Stimulated activated CD8-positive, alpha-beta memory T cell treated with anti-CD3 and anti-CD28 coated beads, Interleukin-4, amount 100 ng/mL, for 1 hour (primary cell): ENCODE results near the gene CERT1.

Experiments
- DNase-seq, 2 donors: peaks; one replicate each; pipeline ENCODE4 v3.0.0-alpha.2; 2020; ENCODE audit warnings: low read depth in 2 of 2, low spot score in 1 of 2

CERT1 gene

GRCh38 chr5:75475364-75475763 lies 36.1 kb downstream of the CERT1 start:
- DNase-seq: no peak

GRCh38 chr5:75473463-75473862 lies 38.0 kb downstream of the CERT1 start:
- DNase-seq: no peak

- no peak for DNase-seq
These were observed 38.5 kb downstream of the CERT1 start for GRCh38 chr5:75472973-75473372.

GRCh38 chr5:75471193-75471592 lies 40.2 kb downstream of the CERT1 start:
- no peak for DNase-seq

GRCh38 chr5:75469017-75469416 lies 42.4 kb downstream of the CERT1 start:
- DNase-seq: no peak

- DNase-seq: no peak
These were observed 42.8 kb downstream of the CERT1 start for GRCh38 chr5:75468593-75468992.

GRCh38 chr5:75466006-75466716 lies 45.3 kb downstream of the CERT1 start:
- no peak for DNase-seq

GRCh38 chr5:75465480-75465879 lies 45.9 kb downstream of the CERT1 start:
- no peak for DNase-seq

GRCh38 chr5:75463726-75464125 lies 47.7 kb downstream of the CERT1 start:
- no peak for DNase-seq

- DNase-seq: no peak
These were observed 49.8 kb downstream of the CERT1 start for GRCh38 chr5:75461679-75462078.

GRCh38 chr5:75460942-75461610 lies 50.4 kb downstream of the CERT1 start:
- no peak for DNase-seq

GRCh38 chr5:75460532-75460931 lies 50.9 kb downstream of the CERT1 start:
- no peak for DNase-seq

GRCh38 chr5:75457691-75458090 lies 53.7 kb downstream of the CERT1 start:
- no peak for DNase-seq

GRCh38 chr5:75457161-75457560 lies 54.3 kb downstream of the CERT1 start:
- no peak for DNase-seq

GRCh38 chr5:75450069-75450468 lies 61.4 kb downstream of the CERT1 start:
- no peak for DNase-seq

GRCh38 chr5:75446068-75446467 lies 65.4 kb downstream of the CERT1 start:
- no peak for DNase-seq

- no peak for DNase-seq
These were observed 69.9 kb downstream of the CERT1 start for GRCh38 chr5:75441560-75441959.

GRCh38 chr5:75439276-75439675 lies 72.2 kb downstream of the CERT1 start:
- no peak for DNase-seq

- no peak for DNase-seq
These were observed 72.7 kb downstream of the CERT1 start for GRCh38 chr5:75438722-75439121.

- no peak for DNase-seq
These were observed 76.3 kb downstream of the CERT1 start for GRCh38 chr5:75435096-75435495.

GRCh38 chr5:75433814-75434506 lies 77.5 kb downstream of the CERT1 start:
- DNase-seq: no peak

GRCh38 chr5:75414241-75414640 lies 97.2 kb downstream of the CERT1 start:
- DNase-seq: no peak
